NCI-H2107 treated with DMSO at 0.1 percent for 48 hours (cell line): ENCODE data around the gene RNASE3.
"Not testable (repeated sequence)": the region's sequence is repeated elsewhere in the genome, so short reads cannot be mapped to it uniquely, and the experiment has no call there.

Source experiments
- DNase-seq: peaks from one replicate; lab custom pipeline; 2025; ENCODE audit not compliant: unreplicated experiment; lab: John Stamatoyannopoulos, UW

The RNASE3 gene

GRCh38 chr14:20910822-20911221 lies 19.6 kb downstream of the RNASE3 start:
- DNase-seq, result not testable (repeated sequence)

GRCh38 chr14:20919038-20919756 lies 28.0 kb downstream of the RNASE3 start:
- not testable (repeated sequence) for DNase-seq

DNA sequence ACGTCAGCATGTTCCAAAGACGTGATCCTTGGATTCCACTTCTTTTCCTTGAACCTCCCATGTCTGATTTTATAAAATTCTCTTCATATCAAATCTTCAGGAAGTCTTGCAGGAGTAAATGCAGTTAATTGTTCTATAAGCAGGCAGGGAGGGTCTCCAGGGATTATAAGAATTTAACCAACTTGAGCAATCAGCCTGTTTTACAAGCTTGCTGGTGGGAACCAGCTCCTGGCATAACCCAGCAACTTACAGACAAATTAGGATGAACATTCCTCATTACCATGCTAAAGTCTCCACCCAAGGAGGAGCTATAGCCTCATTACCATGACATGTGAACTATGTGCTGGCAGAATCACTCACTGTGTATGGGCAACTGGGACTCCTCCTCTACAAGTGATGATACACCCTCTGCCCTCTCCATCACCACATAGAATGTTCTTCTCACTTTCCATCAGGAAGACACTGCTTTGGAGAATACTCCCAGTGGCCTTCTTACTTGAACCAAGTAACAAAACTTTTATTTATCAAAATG lies 32.6 kb downstream of the RNASE3 start:
- not testable (repeated sequence) for DNase-seq

GRCh38 chr14:20934148-20934762 lies 43.1 kb downstream of the RNASE3 start:
- no peak for DNase-seq

GRCh38 chr14:20935303-20935984 lies 44.3 kb downstream of the RNASE3 start:
- DNase-seq, result no peak
